Stimulated activated CD8-positive, alpha-beta memory T cell treated with anti-CD3 and anti-CD28 coated beads, Interleukin-7, amount 100 ng/mL, for 24 hours (primary cell): ENCODE data around the gene SART1.

Experiments used
- DNase-seq: peaks from one replicate; pipeline ENCODE4 v3.0.0-alpha.2; 2020; ENCODE audit warnings: low read depth

Gene SART1

DNA sequence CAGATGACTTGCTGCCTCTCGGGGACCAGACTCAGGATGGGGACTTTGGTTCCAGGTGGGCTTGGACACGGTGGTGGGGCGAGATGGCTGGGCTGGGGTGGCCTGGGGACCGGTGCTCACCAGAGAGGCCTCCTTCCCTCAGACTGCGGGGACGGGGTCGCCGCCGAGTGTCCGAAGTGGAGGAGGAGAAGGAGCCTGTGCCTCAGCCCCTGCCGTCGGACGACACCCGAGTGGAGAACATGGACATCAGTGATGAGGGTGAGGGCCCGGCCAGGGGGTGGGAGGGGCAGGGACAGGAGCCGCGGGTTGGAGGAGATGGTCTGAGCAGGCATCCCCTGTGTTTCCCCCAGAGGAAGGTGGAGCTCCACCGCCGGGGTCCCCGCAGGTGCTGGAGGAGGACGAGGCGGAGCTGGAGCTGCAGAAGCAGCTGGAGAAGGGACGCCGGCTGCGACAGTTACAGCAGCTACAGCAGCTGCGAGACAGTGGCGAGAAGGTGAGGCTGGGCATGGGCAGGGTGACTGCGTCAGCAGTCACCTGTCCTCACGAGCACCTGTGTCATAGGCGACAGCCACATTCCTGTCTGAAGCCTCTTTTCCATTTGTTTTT, 5.9 kb downstream of the SART1 start:
- DNase-seq, result no peak

DNA sequence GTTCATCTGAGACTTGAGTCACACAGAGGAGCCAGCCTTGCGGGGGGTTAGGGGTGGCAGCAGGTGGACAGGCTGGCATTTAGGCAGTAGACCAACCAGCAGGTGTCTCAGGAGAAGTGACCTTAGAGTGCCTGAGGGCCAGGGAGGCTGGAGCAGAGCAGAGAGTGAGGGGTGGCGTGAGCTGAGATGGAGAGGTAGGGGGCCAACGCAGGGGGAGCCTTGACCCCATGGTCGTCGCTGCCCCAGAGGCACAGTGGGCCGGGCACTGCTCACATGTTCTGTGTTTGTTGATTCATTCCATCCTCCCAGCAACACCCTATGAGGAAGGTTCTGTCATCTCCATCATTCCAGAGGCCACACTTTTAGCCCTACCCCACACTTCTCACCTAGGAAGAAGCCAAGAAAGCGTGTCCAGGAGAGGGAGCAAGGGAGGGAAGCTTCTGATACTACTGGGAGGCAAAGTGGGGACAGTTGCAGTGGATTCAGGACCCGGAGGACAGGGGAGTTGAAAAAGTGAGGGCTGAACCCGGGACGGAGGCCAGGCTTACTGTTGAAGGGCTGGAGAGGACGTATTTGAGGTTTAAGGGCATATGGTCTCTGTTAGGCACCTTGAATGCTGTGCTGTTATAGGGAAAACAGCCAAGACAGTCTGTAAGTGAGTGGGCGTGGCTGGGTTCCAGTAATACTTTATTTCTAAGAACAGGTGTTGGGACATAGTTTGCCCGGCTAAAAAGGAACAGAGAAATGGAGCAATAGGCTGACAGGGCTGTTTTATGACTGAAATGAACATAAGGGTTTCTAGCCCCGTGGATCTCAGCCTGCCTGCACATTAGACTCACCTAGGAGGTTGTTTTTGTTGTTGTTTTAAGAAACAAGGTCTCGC, 7.3 kb downstream of the SART1 start:
- no peak for DNase-seq

DNA sequence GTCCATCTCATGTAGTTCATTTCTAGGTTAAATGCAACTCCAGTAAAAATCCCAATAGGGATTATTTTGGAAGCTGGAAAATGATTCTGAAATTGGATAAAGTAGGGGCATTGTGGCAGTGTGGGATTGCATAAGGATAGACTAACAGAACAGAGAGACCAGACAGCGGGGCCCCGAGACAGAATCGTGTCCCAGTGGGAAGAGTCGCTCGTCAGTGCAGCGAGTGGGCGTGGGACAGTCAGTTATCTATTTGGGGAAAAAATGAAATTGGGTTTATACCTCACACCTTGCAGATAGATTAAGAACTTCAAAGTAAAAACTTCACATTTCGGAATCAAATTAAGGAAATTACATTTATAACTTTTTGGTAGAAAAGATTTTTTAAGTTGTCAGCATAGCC, 10.6 kb downstream of the SART1 start:
- DNase-seq, result no peak

DNA sequence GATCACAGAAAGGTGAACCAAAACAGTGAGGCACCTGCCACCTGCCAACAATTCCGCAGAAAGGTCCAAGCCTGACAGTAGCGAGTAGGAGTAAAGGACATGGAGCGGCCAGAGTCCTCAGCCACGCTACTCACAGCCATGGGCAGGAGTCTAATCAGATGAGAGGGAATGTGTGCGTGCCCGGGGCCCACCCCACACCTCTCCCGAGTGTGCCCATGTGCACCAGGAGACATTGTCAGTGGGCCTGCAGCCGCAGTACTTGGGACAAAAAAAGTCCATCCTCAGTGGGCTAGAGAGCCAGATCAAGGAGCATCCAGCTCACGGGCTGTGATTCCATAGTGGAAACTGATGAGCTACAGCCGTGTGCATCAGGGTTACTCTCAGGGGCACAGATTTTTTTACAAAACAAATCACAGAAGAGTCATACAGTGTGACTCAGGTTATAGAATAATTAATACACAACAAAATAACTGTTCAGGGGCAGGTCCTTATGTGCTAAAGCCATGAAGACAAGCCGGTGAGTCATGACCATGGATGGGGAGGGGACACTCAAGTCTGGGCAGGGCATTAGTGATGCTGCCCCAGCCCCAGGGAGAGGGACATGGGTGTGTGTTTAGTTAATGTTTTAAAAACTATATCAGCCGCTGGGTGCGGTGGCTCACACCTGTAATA, 12.0 kb downstream of the SART1 start:
- no peak for DNase-seq

DNA sequence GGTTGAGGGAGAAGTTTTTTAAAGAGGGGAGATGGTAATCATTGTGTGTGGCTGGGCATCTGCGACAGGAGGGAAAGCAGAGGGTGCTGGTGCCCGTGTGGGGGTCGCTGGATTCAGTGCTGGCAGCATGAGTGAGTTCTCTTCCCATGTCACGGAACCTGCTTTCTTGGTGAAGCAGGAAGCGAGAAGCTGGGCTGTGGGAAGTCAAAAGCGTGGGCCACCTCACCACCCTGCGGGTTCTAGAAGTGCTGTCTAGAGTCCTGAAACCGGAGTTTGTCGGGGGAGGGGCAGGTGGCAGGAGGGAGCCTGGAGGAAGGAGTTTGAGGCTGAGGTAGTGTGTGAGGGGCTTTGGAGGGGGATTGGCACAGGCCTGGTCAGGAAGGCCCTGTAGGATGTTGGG, 14.2 kb downstream of the SART1 start:
- no peak for DNase-seq

DNA sequence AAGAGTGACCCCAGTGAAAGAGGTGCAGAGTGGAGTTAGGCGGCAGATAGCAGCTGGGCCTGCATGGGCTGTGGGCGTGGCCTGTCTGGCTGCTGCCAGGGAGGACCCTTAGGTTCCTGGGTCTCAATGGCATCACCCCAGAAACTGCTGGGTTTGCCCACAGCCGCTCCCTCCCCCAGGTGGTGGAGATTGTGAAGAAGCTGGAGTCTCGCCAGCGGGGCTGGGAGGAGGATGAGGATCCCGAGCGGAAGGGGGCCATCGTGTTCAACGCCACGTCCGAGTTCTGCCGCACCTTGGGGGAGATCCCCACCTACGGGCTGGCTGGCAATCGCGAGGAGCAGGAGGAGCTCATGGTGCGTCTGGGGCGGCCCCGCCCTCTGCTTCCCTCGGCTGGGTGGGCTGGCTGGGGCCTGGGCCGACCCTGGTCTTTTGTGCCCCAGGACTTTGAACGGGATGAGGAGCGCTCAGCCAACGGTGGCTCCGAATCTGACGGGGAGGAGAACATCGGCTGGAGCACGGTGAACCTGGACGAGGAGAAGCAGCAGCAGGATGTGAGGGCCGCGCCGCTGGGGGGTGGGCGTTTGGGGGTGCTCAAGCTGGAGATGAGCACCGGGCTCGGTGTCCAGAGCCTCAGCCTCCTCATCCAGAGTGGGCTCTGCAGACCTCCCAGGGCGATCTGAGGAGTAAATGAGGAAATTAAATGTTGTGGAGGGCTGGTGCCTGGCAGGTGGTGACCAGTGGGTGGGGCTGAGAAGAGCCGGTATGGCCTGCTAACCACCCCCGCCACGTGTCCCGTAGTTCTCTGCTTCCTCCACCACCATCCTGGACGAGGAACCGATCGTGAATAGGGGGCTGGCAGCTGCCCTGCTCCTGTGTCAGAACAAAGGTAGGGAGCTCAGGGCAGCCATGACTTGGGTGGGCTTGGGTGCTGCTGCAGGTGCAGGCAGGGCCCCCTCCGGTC, 15.0 kb downstream of the SART1 start:
- DNase-seq, result no peak

DNA sequence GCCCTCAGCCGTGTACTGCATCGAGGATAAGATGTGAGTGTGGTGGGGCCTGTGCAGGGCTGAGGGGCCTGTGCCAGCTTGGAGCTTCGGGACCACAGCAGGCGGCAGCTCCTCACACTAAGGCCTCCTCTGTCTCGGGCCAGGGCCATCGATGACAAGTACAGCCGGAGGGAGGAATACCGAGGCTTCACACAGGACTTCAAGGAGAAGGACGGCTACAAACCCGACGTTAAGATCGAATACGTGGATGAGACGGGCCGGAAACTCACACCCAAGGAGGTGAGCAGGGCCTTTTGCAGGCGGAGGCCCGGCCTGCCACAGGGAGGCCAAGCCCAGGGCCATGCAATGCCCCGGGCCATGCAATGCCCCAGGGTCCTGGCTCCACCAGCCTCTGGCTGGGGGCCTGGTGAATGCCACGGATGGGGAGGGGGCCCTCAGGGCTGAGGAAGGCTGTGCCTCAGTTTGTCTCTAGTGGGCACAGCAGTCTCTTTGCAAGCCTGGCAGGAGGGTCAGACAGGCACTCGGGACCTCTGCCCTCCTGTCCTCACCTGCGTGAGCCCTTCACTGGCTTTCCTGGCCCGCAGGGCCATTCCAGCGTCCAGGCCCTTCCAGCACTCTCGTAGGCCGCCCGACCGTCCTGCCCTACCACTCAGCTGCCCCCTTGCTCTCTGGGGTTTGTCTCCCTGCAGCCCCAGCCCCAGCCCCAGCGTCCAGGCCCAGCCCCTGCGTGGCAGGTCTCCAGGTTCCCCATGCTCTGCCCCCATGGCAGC, 16.3 kb downstream of the SART1 start:
- DNase-seq, result no peak

DNA sequence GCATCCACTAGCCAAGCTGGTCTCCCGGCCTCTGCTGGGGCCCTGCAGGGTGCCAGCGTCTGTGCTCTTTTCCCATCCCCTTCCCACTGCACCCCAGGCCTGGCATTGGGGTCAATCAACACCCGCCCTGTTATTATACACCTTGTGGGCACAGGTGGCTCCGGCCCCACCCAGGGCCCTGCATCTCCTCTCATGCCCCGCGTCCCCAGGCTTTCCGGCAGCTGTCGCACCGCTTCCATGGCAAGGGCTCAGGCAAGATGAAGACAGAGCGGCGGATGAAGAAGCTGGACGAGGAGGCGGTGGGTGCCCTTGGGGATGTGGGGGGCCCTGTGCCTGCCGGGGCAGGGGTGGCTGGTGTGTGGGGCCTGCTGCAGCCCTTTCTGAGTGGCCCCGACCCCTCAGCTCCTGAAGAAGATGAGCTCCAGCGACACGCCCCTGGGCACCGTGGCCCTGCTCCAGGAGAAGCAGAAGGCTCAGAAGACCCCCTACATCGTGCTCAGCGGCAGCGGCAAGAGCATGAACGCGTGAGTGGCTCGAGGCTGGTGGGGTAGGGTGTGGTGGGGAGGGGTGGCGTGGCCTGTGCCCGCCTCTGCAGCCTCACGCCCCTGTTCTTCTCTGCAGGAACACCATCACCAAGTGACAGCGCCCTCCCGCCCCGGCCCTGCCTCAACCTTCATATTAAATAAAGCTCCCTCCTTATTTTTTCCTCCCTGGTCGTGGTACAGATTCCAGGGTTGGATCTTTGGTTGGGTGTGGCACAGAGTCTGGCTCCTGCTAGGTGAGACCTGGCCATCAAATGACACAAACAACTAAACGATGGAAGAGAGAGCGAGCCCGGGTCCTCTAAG, 17.1 kb downstream of the SART1 start:
- no peak for DNase-seq

DNA sequence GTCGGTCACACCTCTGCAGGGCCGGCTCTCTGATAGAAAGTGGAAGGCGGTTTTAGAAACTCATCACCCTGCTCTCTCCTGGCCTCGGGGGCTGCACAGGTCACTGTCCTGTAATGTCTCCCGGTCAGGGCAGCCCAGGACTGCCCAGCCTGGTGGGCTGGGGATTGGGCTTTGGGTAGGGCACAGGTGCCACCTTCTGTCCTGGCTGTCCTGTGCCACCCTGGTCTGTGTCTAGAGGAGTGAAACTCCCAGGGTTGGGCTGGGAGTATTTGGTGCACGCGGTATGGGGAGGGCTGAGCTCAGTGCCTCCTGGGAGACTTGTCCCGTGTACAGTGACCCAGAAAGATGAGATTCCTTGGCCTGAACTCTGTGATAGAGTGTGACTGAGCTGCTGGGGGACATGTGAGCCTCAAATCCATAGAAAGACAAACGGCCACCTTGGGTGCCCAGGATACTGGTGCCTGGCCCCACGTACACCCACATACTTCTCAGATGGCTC, 17.8 kb downstream of the SART1 start:
- no peak for DNase-seq

DNA sequence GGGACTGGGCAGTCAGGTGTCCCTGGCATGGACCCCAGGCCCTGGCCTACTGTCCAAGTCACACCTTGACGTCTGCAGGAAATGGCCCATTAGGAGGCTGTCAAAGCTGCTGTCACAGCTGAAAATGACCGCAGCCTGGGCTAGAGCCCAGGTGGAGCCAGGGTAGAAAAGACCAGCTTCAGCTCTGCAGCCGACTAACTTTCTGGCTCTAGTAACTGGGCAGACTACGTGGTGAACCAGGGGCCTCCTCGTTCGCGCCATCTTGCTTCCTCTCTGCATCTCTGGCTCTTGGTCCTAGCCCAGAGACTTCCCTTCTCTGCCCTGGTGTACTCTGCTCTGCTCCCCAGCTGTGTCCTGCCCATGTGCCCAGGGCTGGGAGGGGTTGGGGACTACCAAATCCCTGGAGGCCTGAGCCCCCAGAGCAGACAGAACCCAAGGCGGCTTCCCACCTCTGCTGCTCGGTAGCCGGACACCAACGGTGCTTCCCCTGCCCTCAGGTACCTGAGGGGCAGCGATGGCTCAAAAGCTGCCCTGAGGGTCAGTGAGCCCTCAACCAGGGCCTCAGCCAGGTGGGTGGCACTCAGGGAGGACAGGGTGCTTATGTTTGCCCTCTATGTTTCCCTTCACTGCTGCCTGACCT, 19.7 kb downstream of the SART1 start:
- DNase-seq, result no peak

DNA sequence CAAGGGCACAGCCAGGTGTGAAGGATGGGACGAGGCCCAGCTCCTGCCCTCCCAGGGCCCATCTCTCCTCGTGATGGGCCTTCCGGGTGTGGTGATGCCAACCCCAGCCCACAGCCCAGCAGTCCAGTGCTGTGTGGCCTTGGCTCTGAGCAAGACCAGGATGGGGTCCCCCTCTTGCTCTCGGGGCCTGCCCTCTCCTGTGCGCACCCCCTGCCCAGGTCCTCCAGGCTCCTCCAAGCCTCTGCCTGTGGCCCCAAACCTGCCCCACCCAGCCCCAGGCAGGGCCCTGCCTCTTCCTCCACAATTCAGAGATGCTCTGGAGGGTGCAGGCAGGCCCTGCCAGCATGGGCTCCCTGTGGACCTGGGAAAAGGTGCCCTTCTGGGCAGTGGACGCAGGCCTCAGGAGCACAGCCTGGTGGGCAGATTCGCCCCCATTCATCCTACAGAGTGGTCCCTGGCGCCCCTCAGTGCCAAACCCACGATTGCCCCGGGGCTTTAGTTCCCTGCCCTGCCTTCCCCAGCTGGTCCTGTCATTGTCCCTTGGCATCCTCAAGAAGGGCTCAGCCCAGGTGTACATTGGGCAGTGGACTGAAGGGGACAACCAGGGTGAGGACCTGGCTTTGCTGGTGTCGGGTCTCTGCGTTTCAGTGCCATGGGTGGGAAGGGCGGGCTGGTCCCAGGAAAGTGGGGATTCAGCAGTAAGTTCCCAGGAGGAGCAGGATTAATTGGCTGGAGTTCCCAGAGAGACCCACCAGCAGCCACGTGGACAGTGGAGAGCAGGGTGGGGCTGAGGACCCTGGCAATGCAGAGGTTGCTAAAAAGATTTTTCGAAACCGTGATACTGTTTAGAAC, 20.7 kb downstream of the SART1 start:
- no peak for DNase-seq

DNA sequence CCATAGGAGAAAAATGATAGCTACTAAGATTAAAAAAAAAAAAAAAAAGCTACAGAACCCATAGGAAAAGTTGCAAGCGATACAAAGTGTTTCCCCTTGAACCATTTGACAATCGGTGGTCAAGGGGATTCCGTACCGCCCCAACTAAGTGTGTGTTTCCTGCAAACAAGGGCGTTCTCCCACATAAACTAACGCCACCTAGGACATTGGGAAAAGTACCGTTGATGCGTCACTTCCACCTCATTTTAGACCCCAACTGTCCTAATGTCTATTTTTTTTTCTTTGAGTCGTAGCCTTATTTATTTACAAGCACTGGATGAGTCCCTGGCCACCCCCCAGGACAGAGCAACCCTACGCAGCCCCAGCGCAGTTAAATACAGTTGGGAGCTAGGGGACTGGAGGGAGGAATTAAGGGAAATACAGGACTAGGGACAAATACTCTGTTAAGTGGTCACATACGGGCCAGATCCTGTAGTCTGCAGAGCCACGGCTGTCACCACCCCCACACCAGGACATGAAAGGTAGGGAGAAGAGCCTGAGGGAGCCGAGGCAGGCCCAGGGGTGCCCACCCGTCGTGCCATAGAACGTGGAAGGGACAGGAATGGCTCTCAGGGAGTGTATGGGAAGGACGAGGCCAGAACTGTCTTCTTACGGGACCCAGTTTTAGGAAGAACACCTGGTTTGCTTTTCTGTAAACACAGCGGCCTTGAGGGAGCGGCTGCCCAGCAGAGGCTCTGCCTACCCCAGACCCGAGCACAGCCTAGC, 21.5 kb downstream of the SART1 start:
- DNase-seq, result no peak

DNA sequence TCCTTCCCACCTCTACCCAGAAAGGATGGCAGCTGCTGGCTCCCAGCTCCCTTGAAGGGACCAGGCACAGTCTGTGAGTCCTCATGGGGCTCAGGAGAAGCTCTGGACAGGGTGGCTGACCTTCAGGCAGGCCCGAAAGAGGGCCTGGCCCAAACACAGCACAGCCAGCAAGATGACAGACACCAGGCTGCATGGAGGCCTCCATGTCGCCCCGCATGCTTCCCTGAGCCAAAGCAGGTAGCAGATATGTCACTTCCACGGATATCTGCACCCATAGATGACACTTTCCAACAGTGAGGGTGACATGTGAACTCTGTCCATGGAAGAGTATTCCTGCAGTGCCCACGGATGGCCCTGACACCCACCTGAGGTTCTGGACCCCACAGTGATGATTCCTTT, 22.1 kb downstream of the SART1 start:
- DNase-seq, result no peak

DNA sequence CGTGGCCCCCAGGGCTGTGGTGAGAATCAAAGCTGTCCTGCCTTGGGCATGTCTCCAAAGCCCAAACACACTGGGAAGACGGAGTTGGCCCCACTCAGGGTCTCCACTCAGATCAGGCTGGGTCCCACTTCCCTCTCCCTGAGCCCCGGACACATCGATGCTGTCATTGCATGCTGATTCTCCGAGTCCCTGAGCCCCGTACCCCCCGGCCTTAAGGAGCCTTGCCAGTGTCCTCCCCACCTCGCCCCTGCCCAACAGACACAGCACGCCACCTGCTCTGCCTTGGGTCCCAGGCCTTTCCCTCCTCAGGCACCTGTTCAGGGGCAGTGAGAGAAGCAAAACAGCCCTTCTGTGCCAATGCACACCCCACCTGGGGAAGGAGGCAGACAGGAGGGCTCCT, 25.8 kb downstream of the SART1 start:
- DNase-seq, result no peak

DNA sequence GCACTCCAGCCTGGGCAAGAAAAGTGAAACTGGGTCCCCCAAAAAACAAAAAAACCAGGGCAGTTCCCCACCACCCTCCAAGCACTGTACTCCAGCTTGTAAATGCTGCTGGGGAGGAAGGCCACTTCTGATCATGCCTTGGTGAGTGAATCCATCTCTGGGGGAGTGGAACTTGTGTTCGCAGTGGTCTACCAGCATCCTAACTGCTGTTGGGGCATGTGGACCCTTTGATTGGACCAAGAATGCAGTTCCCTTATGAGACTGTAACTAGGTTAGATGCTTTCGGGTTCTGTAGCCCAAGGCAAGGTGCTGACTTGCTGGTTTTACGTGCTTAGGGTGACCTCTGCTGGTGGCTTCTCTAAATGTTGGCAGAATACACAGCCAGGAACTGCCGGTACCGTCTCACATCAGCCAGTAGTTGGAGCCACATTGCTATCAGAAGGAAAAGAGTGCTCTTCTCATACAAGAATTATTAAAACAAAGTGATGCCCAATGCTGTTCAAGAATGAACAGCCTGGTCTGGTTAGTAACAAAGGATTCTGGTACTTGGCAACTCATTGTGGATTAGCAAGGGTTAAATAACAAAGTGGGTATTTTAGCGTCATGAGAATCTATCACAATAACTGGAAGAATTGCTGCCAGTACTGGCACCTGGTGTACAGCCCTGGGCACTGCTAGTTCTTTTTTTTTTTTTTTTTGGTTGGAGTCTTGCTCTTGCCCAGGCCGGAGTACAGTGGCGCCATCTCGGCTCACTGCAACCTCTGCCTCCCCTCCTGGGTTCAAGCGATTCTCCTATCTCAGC, 27.5 kb downstream of the SART1 start:
- peak; percentile 74 for DNase-seq

DNA sequence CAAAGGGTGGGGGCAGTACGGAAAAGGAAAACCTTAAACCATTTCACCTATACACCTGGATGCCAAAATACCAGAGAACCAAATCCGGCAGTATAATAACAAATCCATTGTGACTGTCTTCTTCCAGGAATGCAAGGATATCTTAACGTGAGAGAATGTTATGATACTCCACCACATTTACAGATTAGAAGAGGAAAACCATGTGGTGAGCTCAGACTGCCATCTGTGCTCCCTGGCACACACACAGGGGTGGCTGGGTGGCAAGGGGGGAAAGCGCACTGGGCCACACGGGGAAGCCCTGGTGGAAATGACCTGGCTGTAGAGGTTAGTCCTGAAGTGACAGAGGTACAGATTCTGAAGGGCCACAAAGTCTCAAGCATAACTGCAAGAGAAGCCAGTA, 30.5 kb downstream of the SART1 start:
- DNase-seq, result no peak

DNA sequence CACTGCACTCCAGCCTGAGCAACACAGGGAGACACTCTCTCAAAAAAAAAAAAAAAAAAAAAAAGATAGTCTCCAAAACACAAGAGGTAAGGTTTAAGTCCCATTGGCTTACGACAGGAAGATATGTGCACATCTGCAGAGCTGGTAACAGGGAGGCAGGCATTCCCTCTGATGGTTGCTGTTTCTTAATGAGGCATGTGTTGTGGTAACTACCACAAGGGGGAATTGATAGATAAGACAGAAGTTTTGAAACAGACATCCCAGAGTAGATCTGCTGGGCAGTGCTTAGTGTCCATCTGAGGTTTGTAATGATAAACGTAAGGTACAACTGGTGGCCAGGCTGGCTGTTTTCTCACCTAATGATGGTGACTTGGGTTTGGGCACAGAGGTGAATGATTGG, 35.8 kb downstream of the SART1 start:
- DNase-seq, result no peak
